AG09309 (cell line): Measurements from ENCODE around the gene RFESD.
"Not testable (repeated sequence)": the region's sequence is repeated elsewhere in the genome, so short reads cannot be mapped to it uniquely, and the experiment has no call there.

ENCODE experiments used
- DNase-seq: peaks from one replicate; pipeline ENCODE4 v3.0.0-alpha.2; 2010; ENCODE audit warnings: low read depth
- H3K4me3 ChIP-seq: 2 replicates; pipeline ENCODE4 v1.5.1; 2011; ENCODE audit warnings: mild to moderate bottlenecking, low read depth, low read length, moderate library complexity; ENCODE audit not compliant: control insufficient read depth
- CTCF ChIP-seq: IDR thresholded peaks from 2 replicates; pipeline ENCODE4 v1.5.1; 2011; ENCODE audit warnings: mild to moderate bottlenecking, low read depth, low read length, inconsistent platforms; ENCODE audit not compliant: insufficient read depth, control insufficient read depth; ENCODE audit errors: missing control alignments

Gene RFESD

GRCh38 chr5:95634081-95634480 lies 12.5 kb upstream of the RFESD start:
- TF ChIP-seq CTCF = no peak
- DNase-seq = no peak
- H3K4me3 ChIP-seq = no peak overlapping the region

- no peak overlapping the region for H3K4me3 ChIP-seq
- no peak for TF ChIP-seq CTCF
- no peak for DNase-seq
Observed at GRCh38 chr5:95638632-95639031, 7.9 kb upstream of the RFESD start.

GRCh38 chr5:95641741-95642220 lies 4.8 kb upstream of the RFESD start:
- DNase-seq = no peak
- TF ChIP-seq CTCF = no peak
- H3K4me3 ChIP-seq = no peak overlapping the region

- no peak for DNase-seq
- H3K4me3 ChIP-seq = no peak overlapping the region
- TF ChIP-seq CTCF = no peak
Observed at GRCh38 chr5:95643152-95643551, 3.4 kb upstream of the RFESD start.

- peak; percentile 76 for TF ChIP-seq CTCF
- no peak for DNase-seq
- H3K4me3 ChIP-seq = no peak overlapping the region
Observed at GRCh38 chr5:95644351-95645042, 2.1 kb upstream of the RFESD start.

- not testable (repeated sequence) for DNase-seq, H3K4me3 ChIP-seq
Observed at GRCh38 chr5:95646226-95646568, 380 bp upstream of the RFESD start.

- no peak for DNase-seq
- no peak overlapping the region for H3K4me3 ChIP-seq
- no peak for TF ChIP-seq CTCF
Observed at GRCh38 chr5:95647886-95648860, 1.6 kb downstream of the RFESD start.
